Bronchial epithelial cell (primary cell): ENCODE data around the gene MYO10. TPM values are rescaled to one million over a fixed set of nuclear protein-coding genes. Genes with fewer than 3 reads are reported as not detected.
"Not testable (repeated sequence)": the region's sequence is repeated elsewhere in the genome, so short reads cannot be mapped to it uniquely, and the experiment has no call there.

ENCODE experiments used
- DNase-seq: peaks from one replicate; pipeline ENCODE4 v3.0.0-alpha.2; 2010; ENCODE audit warnings: low read depth
- FAIRE-seq: peaks from 2 replicates; lab custom pipeline; 2011; peaks lifted over from hg19 to GRCh38; lab: Jason Lieb, UNC
- H3K27me3 ChIP-seq: 2 replicates; pipeline ENCODE4 v1.5.1; 2011; ENCODE audit warnings: low read length; ENCODE audit not compliant: control insufficient read depth, insufficient read depth
- H3K36me3 ChIP-seq: 2 replicates; pipeline ENCODE4 v1.5.1; 2011; ENCODE audit warnings: low read length; ENCODE audit not compliant: control insufficient read depth, insufficient read depth
- H3K4me3 ChIP-seq: 2 replicates; pipeline ENCODE4 v1.5.1; 2011; ENCODE audit warnings: mild to moderate bottlenecking, low read depth, low read length, control low read depth
- total RNA-seq: library from RNA; depleted of rRNA; stranded (reverse); fragments of >200 nt; gene quantifications from 2 replicates; pipeline ENCODE4 v1.2.1, GENCODE V29; 2014
- TF ChIP-seq, protein P1 (sequence below): IDR thresholded peaks from 2 replicates; pipeline ENCODE4 v1.5.1; 2011; ENCODE audit warnings: mild to moderate bottlenecking, moderate library complexity, low read length, control low read depth, inconsistent platforms; ENCODE audit not compliant: insufficient read depth, severe bottlenecking

The MYO10 gene
- total RNA-seq, 1 donor from 2014 or later, result 39.5 TPM

DNA sequence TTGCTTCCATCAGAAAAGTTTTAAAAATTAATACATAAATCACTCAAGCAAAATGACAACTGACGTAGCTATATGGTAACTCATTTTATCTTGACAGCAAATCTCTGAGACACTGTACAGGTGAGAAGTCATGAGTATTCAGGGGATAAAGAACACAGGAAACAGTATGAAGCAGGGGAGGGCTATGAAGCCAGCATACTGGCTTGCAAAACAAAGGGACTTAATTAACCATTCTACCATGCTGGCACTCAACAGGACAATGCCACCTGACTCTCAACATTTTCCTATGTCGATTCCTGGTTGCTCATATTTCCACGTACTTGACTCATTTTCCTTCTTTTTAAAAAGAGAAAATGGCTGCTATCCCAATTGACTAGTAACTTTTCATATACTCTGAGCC, 167.9 kb downstream of the MYO10 start:
- H3K27me3 ChIP-seq, result no peaks in the 10 kb centered on the region
- TF ChIP-seq, protein P1, sequence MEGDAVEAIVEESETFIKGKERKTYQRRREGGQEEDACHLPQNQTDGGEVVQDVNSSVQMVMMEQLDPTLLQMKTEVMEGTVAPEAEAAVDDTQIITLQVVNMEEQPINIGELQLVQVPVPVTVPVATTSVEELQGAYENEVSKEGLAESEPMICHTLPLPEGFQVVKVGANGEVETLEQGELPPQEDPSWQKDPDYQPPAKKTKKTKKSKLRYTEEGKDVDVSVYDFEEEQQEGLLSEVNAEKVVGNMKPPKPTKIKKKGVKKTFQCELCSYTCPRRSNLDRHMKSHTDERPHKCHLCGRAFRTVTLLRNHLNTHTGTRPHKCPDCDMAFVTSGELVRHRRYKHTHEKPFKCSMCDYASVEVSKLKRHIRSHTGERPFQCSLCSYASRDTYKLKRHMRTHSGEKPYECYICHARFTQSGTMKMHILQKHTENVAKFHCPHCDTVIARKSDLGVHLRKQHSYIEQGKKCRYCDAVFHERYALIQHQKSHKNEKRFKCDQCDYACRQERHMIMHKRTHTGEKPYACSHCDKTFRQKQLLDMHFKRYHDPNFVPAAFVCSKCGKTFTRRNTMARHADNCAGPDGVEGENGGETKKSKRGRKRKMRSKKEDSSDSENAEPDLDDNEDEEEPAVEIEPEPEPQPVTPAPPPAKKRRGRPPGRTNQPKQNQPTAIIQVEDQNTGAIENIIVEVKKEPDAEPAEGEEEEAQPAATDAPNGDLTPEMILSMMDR, result no peak
- DNase-seq (no peak), FAIRE-seq (no peak)
- no peak overlapping the region for H3K4me3 ChIP-seq
- peaks cover 13% of the 10 kb centered on the region for H3K36me3 ChIP-seq

- TF ChIP-seq, protein P1, result no peak
These were observed 172.9 kb downstream of the MYO10 start for GRCh38 chr5:16763211-16763610.

DNA sequence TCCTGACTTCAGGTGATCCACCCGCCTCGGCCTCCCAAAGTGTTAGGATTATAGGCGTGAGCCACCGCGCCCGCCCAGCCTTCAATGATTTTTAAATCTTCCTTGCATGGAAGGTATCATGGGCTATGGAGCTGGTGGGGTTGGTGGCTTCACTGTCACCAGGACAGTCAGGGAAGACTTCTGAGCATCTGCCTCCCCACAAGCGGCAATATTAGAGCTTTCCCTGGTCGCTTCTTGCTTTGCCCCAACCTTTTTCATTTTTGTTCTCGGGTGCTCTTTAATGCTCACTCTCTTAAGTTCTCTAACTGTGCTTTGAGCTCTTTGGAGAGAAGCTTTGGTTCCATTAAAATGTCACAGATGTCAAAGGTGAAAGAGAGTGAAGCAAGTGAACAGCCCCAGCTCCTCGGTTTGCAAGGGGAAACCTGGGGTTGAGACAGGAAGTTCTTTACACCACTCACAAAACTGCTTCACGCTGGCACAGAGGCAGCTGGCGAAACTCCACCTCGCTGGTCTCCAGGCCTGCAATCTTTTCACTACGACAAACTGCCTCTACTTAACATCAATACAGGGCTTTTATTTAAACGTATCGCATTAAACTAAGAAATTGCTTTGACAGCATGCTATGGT, 176.8 kb downstream of the MYO10 start:
- no peak for DNase-seq
- no peak for FAIRE-seq
- TF ChIP-seq, protein P1, result no peak
- Histone ChIP-seq H3K36me3 (peaks cover 14% of the 10 kb centered on the region), H3K27me3 (no peaks in the 10 kb centered on the region), H3K4me3 (no peak overlapping the region)

More at GRCh38 chr5:16763211-16763610, 172.9 kb downstream of the MYO10 start:
- FAIRE-seq (no peak), DNase-seq (no peak)
- H3K4me3 ChIP-seq, result no peak overlapping the region
- H3K27me3 ChIP-seq, result no peaks in the 10 kb centered on the region
- H3K36me3 ChIP-seq, result peaks cover 17% of the 10 kb centered on the region

DNA sequence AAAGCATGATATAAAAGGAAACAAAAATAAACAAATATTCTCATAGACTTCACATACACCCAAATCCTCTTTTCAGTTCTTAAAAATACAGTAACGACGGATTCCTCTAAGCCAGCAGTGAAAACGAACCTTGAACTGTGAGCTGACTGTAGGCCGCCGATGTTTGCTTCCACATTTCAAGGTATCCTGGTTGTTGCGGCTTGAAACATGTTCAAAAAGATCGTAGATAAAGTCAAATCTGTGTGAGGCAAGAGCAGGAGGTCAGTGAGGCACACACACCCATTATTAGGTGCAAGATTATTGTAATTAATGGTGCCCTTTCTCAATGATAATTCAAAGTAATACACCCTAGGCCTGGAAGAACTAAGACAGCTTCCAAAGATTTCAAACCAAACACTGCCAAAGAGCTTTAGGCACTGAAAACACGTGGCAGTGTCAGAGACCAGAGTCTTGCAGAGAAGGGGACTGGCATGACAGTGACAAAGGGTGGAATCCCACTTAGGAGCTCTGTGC, 178.0 kb downstream of the MYO10 start:
- Histone ChIP-seq H3K36me3 (peaks cover 11% of the 10 kb centered on the region), H3K27me3 (no peaks in the 10 kb centered on the region), H3K4me3 (no peak overlapping the region)
- no peak for FAIRE-seq
- TF ChIP-seq, protein P1, result no peak
- DNase-seq, result no peak

GRCh38 chr5:16757577-16757976, 178.5 kb downstream of the MYO10 start:
- H3K36me3 ChIP-seq, result peaks cover 11% of the 10 kb centered on the region
- not testable (repeated sequence) for FAIRE-seq, H3K27me3 ChIP-seq, DNase-seq, H3K4me3 ChIP-seq

DNA sequence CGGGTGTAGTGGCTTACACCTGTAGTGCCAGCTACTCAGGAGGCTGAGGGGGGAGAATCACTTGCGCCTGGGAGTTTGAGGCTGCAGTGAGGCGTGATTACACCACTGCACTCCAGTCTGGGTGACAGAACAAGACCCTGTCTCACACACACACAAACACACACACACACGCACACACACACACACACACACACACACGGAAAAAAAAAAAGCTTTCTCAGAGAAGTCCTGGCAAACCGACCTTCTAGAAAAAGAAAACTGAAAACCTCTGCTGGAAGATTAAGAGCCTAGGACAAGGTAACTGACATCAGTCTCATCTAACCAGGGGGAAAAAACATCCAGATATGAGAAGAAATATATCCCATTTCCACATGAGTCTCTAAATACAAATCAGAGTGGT, 178.9 kb downstream of the MYO10 start:
- H3K27me3 ChIP-seq, result no peaks in the 10 kb centered on the region
- no peak for FAIRE-seq
- no peak for DNase-seq
- no peak overlapping the region for H3K4me3 ChIP-seq
- peaks cover 10% of the 10 kb centered on the region for H3K36me3 ChIP-seq
- TF ChIP-seq, protein P1, result no peak
